Measurements from ENCODE around the gene GRHL1. TPM values are rescaled to one million over a fixed set of nuclear protein-coding genes. Genes with fewer than 3 reads are reported as not detected.

The GRHL1 gene
- total and polyA plus RNA-seq, 2 experiments from 2014 or later: 2.9 to 4.2 TPM

DNA sequence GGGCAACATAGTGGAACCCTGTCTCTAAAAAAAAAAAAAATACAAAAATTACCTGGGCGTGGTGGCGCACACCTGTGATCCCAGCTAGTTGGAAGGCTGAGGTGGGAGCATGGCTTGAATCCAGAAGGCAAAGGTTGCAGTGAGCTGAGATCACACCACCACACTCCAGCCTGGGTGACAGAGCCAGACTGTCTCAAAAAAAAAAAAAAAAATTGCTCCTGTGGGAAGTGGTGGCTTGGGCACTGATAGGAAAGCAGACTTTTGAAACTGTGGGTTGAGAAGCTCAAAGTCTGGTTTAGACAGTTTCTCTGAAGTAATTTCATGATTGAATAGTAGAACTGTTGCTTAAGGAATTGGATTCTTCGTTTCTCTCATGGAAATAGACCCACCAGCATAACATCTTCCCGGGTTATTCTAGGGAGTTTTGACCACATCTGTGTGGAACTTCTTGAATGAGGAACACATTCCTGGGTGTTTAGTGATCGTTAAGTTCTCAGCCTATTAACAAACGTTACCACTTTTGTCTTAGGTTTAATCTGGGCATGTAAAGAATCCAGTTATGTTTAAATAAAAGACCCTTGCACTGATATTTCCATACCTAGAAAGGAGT lies 33.5 kb downstream of the GRHL1 start:
- Mint-ChIP-seq H3K27me3 (ENCODE audit: insufficient read depth, low read depth, poor library complexity) (peaks cover 2% of the 10 kb centered on the region), H3K9me3 (no peaks in the 10 kb centered on the region), H3K36me3 (ENCODE audit: low read depth) (no peaks in the 10 kb centered on the region), H3K4me3 (no peak overlapping the region), H3K4me1 (no peaks in the 10 kb centered on the region), H3K27ac (no peak overlapping the region)
- no peaks in the 10 kb centered on the region for H3K9me2 ChIP-seq (ENCODE audit: insufficient read depth)
- H2AFZ ChIP-seq: no peak overlapping the region
- H3K27me3 ChIP-seq (ENCODE audit: insufficient read depth): no peaks in the 10 kb centered on the region
- TF ChIP-seq, protein P1, sequence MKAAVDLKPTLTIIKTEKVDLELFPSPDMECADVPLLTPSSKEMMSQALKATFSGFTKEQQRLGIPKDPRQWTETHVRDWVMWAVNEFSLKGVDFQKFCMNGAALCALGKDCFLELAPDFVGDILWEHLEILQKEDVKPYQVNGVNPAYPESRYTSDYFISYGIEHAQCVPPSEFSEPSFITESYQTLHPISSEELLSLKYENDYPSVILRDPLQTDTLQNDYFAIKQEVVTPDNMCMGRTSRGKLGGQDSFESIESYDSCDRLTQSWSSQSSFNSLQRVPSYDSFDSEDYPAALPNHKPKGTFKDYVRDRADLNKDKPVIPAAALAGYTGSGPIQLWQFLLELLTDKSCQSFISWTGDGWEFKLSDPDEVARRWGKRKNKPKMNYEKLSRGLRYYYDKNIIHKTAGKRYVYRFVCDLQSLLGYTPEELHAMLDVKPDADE (IDR thresholded peaks at IDR 0.05): no peak
- TF ChIP-seq, protein P2, sequence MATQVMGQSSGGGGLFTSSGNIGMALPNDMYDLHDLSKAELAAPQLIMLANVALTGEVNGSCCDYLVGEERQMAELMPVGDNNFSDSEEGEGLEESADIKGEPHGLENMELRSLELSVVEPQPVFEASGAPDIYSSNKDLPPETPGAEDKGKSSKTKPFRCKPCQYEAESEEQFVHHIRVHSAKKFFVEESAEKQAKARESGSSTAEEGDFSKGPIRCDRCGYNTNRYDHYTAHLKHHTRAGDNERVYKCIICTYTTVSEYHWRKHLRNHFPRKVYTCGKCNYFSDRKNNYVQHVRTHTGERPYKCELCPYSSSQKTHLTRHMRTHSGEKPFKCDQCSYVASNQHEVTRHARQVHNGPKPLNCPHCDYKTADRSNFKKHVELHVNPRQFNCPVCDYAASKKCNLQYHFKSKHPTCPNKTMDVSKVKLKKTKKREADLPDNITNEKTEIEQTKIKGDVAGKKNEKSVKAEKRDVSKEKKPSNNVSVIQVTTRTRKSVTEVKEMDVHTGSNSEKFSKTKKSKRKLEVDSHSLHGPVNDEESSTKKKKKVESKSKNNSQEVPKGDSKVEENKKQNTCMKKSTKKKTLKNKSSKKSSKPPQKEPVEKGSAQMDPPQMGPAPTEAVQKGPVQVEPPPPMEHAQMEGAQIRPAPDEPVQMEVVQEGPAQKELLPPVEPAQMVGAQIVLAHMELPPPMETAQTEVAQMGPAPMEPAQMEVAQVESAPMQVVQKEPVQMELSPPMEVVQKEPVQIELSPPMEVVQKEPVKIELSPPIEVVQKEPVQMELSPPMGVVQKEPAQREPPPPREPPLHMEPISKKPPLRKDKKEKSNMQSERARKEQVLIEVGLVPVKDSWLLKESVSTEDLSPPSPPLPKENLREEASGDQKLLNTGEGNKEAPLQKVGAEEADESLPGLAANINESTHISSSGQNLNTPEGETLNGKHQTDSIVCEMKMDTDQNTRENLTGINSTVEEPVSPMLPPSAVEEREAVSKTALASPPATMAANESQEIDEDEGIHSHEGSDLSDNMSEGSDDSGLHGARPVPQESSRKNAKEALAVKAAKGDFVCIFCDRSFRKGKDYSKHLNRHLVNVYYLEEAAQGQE (IDR thresholded peaks at IDR 0.05; ENCODE audit: unreplicated experiment): no peak
- 0 out of 2 replicates have a peak, but pooled peaks cover 2% of the 10 kb centered on the region for H4K20me1 ChIP-seq (replicated peaks; ENCODE audit: insufficient read depth)
- H3K4me3 ChIP-seq: no peak overlapping the region
- H3K79me2 ChIP-seq (replicated peaks; ENCODE audit: insufficient read depth): no peaks in the 10 kb centered on the region
- ATAC-seq (no peak), DNase-seq (ENCODE audit: low spot score) (no peak)
- no peak overlapping the region for H3K27ac ChIP-seq (ENCODE audit: low read depth)
- no peaks in the 10 kb centered on the region for H3K36me3 ChIP-seq (ENCODE audit: insufficient read depth)
- no peaks in the 10 kb centered on the region for H3F3A ChIP-seq (replicated peaks; ENCODE audit: low read depth)
- no peak overlapping the region for H3K4me2 ChIP-seq
- H3K4me1 ChIP-seq (ENCODE audit: insufficient read depth): no peaks in the 10 kb centered on the region

GRCh38 chr2:9985531-9986328 lies 34.2 kb downstream of the GRHL1 start:
- no peak overlapping the region for H2AFZ ChIP-seq
- Mint-ChIP-seq H3K9me3 (no peaks in the 10 kb centered on the region), H3K36me3 (ENCODE audit: low read depth) (no peaks in the 10 kb centered on the region), H3K4me1 (peaks cover 4% of the 10 kb centered on the region), H3K27ac (no peak overlapping the region), H3K27me3 (ENCODE audit: insufficient read depth, low read depth, poor library complexity) (peaks cover 2% of the 10 kb centered on the region), H3K4me3 (no peak overlapping the region)
- no peak for DNase-seq (ENCODE audit: low spot score)
- no peaks in the 10 kb centered on the region for H3K27me3 ChIP-seq (ENCODE audit: insufficient read depth)
- H3K4me2 ChIP-seq: no peak overlapping the region
- H3K4me1 ChIP-seq (ENCODE audit: insufficient read depth): no peaks in the 10 kb centered on the region
- no peak overlapping the region for H3K4me3 ChIP-seq
- H3K27ac ChIP-seq (ENCODE audit: low read depth): no peak overlapping the region
- no peaks in the 10 kb centered on the region for H3K9me2 ChIP-seq (ENCODE audit: insufficient read depth)
- ATAC-seq: no peak
- 0 out of 2 replicates have a peak, but pooled peaks cover 2% of the 10 kb centered on the region for H4K20me1 ChIP-seq (replicated peaks; ENCODE audit: insufficient read depth)
- H3K36me3 ChIP-seq (ENCODE audit: insufficient read depth): no peaks in the 10 kb centered on the region
- no peaks in the 10 kb centered on the region for H3F3A ChIP-seq (replicated peaks; ENCODE audit: low read depth)
- no peaks in the 10 kb centered on the region for H3K79me2 ChIP-seq (replicated peaks; ENCODE audit: insufficient read depth)
- TF ChIP-seq POLR2AphosphoS5 (IDR thresholded peaks at IDR 0.05; ENCODE audit: low read depth) (no peak), EZH2 (IDR thresholded peaks at IDR 0.05; ENCODE audit: low read depth, unreplicated experiment) (no peak), EZH2phosphoT487 (IDR thresholded peaks at IDR 0.05; ENCODE audit: unreplicated experiment) (no peak), ZNF331 (CRISPR knock-in tag; IDR thresholded peaks at IDR 0.05; ENCODE audit: low read depth) (no peak)
- TF ChIP-seq, protein P3, sequence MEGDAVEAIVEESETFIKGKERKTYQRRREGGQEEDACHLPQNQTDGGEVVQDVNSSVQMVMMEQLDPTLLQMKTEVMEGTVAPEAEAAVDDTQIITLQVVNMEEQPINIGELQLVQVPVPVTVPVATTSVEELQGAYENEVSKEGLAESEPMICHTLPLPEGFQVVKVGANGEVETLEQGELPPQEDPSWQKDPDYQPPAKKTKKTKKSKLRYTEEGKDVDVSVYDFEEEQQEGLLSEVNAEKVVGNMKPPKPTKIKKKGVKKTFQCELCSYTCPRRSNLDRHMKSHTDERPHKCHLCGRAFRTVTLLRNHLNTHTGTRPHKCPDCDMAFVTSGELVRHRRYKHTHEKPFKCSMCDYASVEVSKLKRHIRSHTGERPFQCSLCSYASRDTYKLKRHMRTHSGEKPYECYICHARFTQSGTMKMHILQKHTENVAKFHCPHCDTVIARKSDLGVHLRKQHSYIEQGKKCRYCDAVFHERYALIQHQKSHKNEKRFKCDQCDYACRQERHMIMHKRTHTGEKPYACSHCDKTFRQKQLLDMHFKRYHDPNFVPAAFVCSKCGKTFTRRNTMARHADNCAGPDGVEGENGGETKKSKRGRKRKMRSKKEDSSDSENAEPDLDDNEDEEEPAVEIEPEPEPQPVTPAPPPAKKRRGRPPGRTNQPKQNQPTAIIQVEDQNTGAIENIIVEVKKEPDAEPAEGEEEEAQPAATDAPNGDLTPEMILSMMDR (conservative IDR thresholded peaks at IDR 0.05; ENCODE audit: low read depth in 2 of 2): no peak
